Esophagus mucosa (tissue), 1 donor: ENCODE results near the gene VSIR. TPM values are rescaled to one million over a fixed set of nuclear protein-coding genes. Genes with fewer than 3 reads are reported as not detected.

Experiments
- ATAC-seq: fragments of 200-7000 bp; cut with Tn5 transposase; one replicate; pipeline ENCODE4 v1.9.1; 2020
- total RNA-seq: library from RNA; stranded (reverse); gene quantifications from one replicate; pipeline ENCODE4 v1.2.4, GENCODE V29; 2023
- donor health status: DM: yes; HTN: yes; CAD: no.

The VSIR gene
- total RNA-seq, 1 donor from 2014 or later, result 45.8 TPM

- ATAC-seq, result peak; percentile 9
Observed at GRCh38 chr10:71746344-71747037, 26.8 kb downstream of the VSIR start.

- no peak for ATAC-seq
Observed at GRCh38 chr10:71745664-71746250, 27.6 kb downstream of the VSIR start.

DNA sequence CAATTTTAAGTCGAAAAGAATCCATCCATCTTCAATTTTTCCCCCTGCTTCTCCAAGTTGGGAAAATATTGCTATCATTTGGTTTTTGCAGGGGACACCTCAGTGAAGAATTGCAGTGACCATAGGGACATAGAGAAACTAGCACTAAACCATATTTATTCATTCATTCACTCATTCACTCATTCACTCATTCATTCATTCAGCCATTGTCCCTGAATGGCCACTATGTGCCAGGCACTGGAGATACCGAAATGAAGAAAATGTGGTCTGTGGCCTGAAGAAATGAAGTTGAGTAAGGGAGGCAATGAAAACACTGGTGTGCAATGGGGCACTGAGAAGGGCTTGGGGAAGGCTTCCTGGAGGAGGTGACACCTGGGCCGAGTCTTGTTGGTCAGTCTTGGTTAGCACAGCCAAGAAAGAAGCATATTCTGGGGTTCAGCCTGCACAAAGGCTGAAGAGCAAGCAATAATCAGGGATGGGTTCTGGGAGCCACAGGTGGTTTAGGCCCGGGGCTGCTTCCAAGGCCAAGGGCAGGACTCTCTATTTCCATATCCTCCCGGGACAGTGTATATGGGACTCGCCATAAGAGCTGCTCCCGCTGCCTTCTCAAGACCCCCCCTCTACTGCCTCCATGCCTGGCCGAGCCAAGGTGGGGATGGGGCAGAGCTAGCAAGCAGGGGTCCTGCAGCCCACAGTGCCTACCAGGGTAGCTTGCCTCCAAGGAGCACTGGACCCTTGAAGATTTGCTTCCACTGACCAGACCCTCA lies 28.2 kb downstream of the VSIR start:
- ATAC-seq, result no peak

GRCh38 chr10:71743866-71744265 lies 29.5 kb downstream of the VSIR start:
- ATAC-seq, result no peak

DNA sequence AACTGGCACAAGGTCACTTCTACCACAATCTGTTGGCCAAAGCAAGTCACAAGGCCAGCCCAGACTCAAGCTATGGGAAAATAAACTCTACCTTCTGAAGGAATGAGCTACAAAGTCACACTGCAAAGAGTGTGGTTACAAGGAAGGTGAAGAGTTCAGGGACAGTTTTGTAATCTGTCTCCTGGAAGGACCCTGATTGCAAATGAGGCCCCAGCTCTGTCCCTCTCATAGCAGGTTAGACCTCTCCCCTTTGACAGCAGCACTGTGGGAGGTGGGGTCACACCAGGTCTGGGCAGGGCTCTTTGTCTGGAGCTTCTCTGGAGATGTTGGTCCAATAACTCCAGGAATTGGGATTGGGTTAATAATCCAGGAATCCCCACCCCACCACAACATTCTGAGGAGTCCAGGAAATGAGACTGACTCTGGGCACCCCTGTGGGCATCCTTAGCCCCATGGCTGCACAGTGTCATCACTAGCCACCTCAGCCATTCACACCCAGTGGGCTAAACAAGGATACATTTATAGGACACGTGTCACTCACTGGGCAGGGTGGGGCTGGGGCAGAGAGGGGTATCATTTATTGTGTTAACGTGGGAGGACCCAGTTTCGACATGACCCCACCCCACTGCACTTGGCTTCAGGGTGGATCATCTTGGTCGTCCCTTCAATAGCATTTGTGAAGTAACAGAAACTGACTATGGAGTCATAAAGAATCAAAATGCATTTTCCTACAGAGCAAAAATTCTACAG lies 30.1 kb downstream of the VSIR start:
- ATAC-seq, result no peak

DNA sequence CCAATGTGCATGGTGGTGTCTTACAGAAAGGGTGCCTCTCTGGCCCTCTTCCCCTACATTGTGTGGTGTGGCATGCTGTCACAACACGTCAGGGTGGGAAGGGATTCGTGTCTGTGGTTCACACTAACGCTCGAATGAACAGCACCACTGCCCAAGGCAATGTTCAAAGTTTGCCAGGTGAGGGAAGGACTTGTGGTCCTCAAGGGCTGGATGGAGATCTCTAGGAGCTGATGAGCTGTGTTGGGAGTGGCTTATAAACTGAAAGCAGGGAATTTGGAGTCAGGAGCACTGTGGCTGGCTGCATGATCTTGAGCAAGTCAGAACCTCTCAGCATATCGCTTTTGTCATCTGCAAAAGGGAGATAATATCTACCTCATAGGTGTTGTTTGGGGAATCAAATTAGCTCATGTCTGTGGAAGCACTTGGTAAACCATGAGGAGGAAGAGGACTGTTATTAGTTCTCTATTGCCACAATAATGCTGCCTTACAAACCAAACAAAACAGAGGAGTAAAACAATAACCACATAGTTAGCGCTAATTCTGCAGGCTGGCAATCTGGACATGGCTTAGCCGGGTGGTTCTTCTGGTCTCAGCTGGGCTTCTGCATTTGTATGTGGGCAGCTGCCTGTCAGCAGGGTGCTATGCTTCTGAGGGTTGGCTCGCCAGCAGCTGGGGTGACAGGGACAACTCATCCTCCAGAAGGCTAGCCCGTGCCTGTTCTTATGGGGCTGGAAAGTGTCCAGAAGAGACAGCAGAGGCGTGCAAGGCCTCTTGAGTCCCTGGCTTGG lies 30.8 kb downstream of the VSIR start:
- peak; percentile 3 for ATAC-seq

DNA sequence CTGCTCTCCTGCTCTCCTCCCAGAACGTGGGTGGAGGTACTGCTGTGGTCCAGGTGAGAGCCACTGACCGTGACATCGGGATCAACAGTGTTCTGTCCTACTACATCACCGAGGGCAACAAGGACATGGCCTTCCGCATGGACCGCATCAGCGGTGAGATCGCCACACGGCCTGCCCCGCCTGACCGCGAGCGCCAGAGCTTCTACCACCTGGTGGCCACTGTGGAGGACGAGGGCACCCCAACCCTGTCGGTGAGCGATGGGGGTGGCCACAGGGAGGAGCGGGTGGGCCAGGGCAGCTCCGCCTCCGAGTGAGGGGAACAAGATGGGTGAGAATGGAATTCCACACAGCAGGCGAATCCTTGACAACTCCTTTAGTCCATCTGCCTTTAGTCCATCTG lies 31.6 kb downstream of the VSIR start:
- no peak for ATAC-seq

DNA sequence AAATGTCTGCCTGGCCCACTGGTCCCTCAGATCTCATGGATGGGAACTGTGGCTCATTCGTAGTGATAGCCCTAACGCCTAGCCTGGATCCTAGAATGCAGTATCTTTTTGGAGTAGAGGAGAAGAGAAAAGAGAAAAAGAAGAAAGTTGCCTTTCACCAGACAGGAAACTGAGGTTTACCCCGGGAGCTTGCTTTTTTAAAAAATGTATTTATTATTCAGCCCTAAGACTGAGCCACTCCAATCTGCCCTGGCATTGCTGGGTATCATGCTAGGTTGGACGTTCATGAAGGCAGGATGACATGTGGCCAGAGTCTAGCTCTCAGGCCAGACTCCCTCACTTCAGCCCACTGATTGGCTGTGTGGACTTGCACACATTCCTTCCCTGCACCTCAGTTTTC lies 32.3 kb downstream of the VSIR start:
- no peak for ATAC-seq

GRCh38 chr10:71740069-71740653 lies 33.2 kb downstream of the VSIR start:
- ATAC-seq, result peak; percentile 37

GRCh38 chr10:71739358-71739900 lies 33.9 kb downstream of the VSIR start:
- no peak for ATAC-seq

DNA sequence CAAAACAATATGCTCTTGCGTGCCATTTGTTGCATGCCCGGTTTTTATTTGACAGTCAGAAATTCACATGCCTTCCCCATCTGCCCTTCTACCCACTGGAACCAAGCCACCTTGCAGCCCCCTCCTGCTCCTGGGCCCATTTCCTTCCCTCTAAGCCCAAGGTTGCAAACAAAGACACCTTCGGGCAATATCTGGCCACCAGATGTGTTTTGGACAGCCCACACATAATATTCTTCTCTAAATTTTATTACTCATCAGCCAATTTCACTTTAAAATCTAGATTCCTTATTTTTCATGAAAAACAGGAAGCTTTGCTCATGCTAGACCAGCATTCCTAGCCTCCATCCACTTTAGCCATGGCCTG lies 35.5 kb downstream of the VSIR start:
- ATAC-seq, result no peak

- ATAC-seq, result peak; percentile 58
Observed at GRCh38 chr10:71737001-71737833, 36.1 kb downstream of the VSIR start.

GRCh38 chr10:71736570-71736952 lies 36.8 kb downstream of the VSIR start:
- no peak for ATAC-seq

DNA sequence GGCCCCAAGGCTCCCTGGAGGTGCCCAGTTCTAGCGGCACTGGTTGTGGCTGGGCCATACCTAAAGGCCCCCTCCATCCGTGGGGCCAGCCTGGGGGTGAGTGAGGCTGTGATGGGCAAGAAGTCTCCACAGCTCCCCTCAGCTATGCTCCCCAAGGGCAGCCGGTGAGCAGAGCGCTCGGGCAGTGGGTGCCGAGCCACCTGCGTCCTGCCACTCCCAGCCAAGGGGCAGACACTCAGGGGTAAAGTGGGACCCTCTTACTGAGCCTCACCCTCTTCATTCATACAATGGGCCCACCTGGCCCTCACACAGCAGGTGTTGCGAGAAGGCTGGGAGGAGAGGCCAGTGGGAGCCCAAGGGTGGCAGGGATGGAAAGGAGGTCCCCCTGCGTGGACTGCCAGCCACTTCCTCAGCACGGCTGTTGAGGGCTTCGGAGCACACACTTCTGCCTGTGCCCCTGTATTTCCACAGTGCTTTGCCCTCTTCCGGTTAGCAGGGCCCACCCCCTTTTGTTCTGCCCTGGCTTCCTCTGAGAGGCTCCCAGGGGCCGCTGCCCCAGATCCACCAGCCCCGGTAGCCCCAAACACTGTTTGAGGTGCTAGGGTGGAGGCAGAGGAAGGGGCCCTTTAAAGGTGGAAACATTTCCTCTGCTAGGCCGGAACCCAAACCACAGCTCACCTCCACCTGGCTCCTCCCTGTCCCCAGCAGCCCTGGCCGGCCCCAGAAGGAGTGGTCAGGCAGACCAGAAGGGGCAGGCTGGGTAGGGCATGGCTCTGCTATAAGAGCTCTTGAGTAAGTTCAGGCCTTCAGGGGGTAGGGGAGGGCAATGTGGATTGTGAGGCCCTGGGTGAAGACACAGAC lies 37.4 kb downstream of the VSIR start:
- ATAC-seq, result peak; percentile 55

DNA sequence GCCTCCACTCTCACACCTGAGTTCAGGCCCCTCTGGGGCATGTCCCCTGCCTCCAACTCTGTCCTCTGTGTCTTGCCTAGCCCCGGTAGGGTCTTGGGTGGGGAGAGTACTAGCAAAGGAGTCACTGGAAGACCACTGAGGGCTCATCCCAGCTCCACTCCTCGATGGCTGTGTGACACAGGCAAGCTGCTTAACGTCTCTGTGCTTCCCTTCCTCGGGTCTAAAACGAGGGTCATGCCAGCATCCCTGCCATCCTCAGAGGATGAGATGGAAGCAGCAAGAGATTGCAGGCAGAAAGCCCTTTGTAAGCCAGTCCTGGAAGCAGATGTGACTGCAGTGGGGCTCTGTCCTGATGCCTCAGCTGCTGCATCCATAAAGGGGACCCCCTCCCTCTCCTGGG lies 38.5 kb downstream of the VSIR start:
- ATAC-seq, result no peak

GRCh38 chr10:71731791-71732190 lies 41.5 kb downstream of the VSIR start:
- ATAC-seq, result no peak

DNA sequence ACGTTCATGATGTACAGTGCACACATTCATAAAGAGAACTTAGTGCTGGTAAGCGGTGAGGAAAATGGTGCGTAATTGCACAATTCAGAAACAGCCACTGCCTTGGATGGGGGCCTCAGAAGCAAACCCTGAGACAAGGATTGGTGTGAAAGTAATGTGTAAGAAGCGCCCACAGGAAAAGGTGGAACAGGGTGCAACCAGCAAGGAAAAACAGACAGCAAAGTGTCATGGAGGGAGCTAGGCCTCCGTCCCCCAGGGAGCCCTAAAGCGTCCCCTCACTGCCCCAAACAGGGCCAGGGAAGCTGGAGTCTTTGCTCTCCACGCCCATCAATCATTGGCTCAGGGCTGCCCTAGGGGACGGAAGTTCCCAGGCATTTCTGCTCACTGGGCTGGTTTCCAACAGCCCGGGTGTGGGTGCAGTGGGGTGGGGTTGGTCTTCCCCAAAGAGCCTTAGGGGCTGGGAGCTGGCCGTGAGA lies 44.1 kb downstream of the VSIR start:
- ATAC-seq, result peak; percentile 76

DNA sequence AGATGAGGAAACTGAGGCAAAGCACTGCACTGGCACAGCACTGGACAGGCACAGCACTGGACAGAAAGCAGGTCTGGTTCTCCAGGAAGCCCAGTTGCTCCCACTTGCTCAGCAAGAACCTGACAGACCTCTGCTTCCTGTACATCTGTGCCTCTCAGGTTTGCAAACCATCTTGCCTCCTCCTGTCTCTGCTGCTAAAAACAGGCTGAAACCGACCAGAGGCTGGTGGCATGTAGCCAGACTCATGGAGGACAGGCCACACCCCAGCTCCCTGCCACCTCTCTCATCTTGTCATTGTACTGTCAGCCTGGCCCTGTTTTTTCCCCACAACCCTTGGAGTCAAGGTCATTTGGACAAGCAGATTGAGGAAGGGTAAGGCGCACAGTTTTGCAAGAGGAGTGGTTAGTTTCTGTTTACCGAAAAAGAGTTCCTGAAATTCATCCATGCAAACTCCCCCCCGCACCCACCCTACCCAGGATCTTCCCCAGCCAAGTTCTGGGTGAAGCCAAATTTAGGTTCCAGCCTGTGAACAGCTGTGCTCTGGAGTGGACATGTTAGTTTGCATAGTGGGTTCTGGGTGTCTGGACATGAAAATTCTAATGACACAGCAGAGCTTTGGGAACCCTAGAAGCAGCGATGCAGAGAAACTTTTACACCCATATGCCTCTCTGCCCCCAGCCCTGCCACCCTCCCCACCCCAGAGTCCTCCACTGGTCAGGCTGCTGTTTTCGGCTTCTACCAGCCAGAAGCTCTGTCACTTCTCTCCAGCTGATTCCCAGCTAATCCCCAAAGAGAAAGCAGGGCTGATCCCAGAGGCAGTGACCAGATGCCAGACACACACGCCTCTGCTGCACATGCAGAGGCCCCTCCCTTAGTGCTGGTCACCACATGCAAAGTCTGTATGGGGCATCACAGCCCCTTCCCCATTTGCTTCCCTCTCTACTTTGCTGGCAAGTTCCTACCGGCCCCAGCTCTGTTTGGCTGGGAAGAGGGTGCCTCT lies 45.3 kb downstream of the VSIR start:
- ATAC-seq, result peak; percentile 67
